ENCODE results near the gene SMAD6. TPM values are rescaled to one million over a fixed set of nuclear protein-coding genes. Genes with fewer than 3 reads are reported as not detected.

Gene SMAD6
- total RNA-seq, 1 experiment from 2014 or later: 6.6 TPM

- no peak for TF ChIP-seq EGR1 (IDR thresholded peaks at IDR 0.05; ENCODE audit: low read depth)
- TF ChIP-seq ELF1 (IDR thresholded peaks at IDR 0.05; ENCODE audit: borderline replicate concordance, low read depth): no peak
- no peak for TF ChIP-seq ATF3 (IDR thresholded peaks at IDR 0.05)
- TF ChIP-seq CEBPB (IDR thresholded peaks at IDR 0.05; ENCODE audit: low read depth): no peak
- no peak for TF ChIP-seq EZH2 (IDR thresholded peaks at IDR 0.05)
- TF ChIP-seq SIN3A (IDR thresholded peaks at IDR 0.05; ENCODE audit: low read depth): no peak
Measured at GRCh38 chr15:66702035-66702786, at the start of gene SMAD6 (continued).

- no peaks in the 10 kb centered on the region for H4K20me1 ChIP-seq (ENCODE audit: insufficient read depth)
- H3K4me1 ChIP-seq (ENCODE audit: control insufficient read depth in 1 of 2, insufficient read depth in 2 of 2, low read length in 2 of 2): peaks cover 10 to 28% of the 10 kb centered on the region in 2 experiments; a peak in 3 of 4 replicates
- RAD21 ChIA-PET (ENCODE audit: low non-redundant PET in 1 of 2, low total read pairs in 2 of 2, uncharacterized antibody in 2 of 2, unreplicated experiment in 2 of 2): no interaction called here
- POLR2A ChIA-PET: no interaction called here
- intact Hi-C loops (cut with micrococcal nuclease): no loop called here
- no peaks in the 10 kb centered on the region for H3K27me3 ChIP-seq (ENCODE audit: insufficient read depth, low read length)
- no TSS peak for BruUV-seq (replicated peaks)
- no peak overlapping the region for H2AFZ ChIP-seq (ENCODE audit: low read depth, low read length, poor library complexity, severe bottlenecking)
- no peak overlapping the region for H3K4me3 ChIP-seq (replicated peaks in 1 of 2; ENCODE audit: low read depth in 1 of 2, low read length in 2 of 2)
- H3K4me2 ChIP-seq (ENCODE audit: low read length): no peak overlapping the region
- no peak for ATAC-seq
- no peak overlapping the region for H3K9ac ChIP-seq (ENCODE audit: low read length)
- no peaks in the 10 kb centered on the region for H3K79me2 ChIP-seq (ENCODE audit: insufficient read depth, low read length)
- no peaks in the 10 kb centered on the region for H3K36me3 ChIP-seq (ENCODE audit: control insufficient read depth in 1 of 2, insufficient read depth in 2 of 2, low read length in 2 of 2)
- H3K27ac ChIP-seq (ENCODE audit: low read depth, low read length): no peak overlapping the region
- no peaks in the 10 kb centered on the region for H3K9me3 ChIP-seq (ENCODE audit: control insufficient read depth in 1 of 2, insufficient read depth in 1 of 2, low read depth in 1 of 2, low read length in 2 of 2)
- DNase-seq (ENCODE audit: low read depth, low spot score): no peak
- CTCF ChIA-PET: no interaction called here
- H3K9me2 ChIP-seq (ENCODE audit: insufficient read depth): no peaks in the 10 kb centered on the region
- TF ChIP-seq JUND (IDR thresholded peaks at IDR 0.05) (no peak), EGR1 (IDR thresholded peaks at IDR 0.05; ENCODE audit: low read depth) (no peak), YY1 (IDR thresholded peaks at IDR 0.05; ENCODE audit: extremely low read depth, insufficient replicate concordance, low read depth, low read length) (no peak), SRF (IDR thresholded peaks at IDR 0.05; ENCODE audit: low read depth) (no peak), ELF1 (IDR thresholded peaks at IDR 0.05; ENCODE audit: borderline replicate concordance, low read depth) (no peak), ZNF274 (IDR thresholded peaks at IDR 0.05; ENCODE audit: low read depth, low read length) (no peak), POLR2A (IDR thresholded peaks at IDR 0.05; ENCODE audit: borderline replicate concordance, extremely low read depth, insufficient read depth, insufficient read length) (no peak), POLR2AphosphoS5 (IDR thresholded peaks at IDR 0.05; ENCODE audit: low read depth, low read length) (no peak), CBX3 (IDR thresholded peaks at IDR 0.05; ENCODE audit: low read depth) (no peak), MAX (IDR thresholded peaks at IDR 0.05) (no peak), ATF3 (IDR thresholded peaks at IDR 0.05) (no peak), EZH2phosphoT487 (IDR thresholded peaks at IDR 0.05; ENCODE audit: borderline replicate concordance) (no peak), REST (IDR thresholded peaks at IDR 0.05; ENCODE audit: low read depth) (no peak)
- TF ChIP-seq, protein P1, sequence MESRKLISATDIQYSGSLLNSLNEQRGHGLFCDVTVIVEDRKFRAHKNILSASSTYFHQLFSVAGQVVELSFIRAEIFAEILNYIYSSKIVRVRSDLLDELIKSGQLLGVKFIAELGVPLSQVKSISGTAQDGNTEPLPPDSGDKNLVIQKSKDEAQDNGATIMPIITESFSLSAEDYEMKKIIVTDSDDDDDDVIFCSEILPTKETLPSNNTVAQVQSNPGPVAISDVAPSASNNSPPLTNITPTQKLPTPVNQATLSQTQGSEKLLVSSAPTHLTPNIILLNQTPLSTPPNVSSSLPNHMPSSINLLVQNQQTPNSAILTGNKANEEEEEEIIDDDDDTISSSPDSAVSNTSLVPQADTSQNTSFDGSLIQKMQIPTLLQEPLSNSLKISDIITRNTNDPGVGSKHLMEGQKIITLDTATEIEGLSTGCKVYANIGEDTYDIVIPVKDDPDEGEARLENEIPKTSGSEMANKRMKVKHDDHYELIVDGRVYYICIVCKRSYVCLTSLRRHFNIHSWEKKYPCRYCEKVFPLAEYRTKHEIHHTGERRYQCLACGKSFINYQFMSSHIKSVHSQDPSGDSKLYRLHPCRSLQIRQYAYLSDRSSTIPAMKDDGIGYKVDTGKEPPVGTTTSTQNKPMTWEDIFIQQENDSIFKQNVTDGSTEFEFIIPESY (IDR thresholded peaks at IDR 0.05; ENCODE audit: extremely low read depth, insufficient replicate concordance, low read length): no peak
Measured at GRCh38 chr15:66652806-66653205, 49.2 kb upstream of the SMAD6 start.

Data from HCT116 (cell line).